ENCODE measurements around the gene ATP2B1.

ATP2B1 gene

DNA sequence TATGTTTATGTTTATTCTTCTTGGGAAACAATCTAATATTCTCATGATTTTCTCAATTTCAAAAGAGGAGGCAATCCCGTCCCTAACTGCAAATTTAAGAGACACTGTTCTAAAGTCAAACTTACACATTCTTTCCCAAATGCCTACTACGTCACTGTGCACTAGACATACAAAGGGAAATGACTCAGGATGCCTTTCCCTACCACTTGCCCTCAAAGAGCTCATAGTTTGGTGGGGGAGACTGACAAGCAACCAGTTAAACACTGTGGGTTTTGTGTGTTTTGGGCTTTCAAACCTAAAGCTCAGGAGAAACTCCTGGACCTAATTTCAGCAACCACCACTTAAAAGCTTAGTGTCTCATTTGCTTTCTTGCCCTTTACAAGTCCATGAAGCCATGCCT lies 58.4 kb downstream of the ATP2B1 start:
- no peak for DNase-seq

GRCh38 chr12:89649820-89650219 lies 58.8 kb downstream of the ATP2B1 start:
- DNase-seq: no peak

DNA sequence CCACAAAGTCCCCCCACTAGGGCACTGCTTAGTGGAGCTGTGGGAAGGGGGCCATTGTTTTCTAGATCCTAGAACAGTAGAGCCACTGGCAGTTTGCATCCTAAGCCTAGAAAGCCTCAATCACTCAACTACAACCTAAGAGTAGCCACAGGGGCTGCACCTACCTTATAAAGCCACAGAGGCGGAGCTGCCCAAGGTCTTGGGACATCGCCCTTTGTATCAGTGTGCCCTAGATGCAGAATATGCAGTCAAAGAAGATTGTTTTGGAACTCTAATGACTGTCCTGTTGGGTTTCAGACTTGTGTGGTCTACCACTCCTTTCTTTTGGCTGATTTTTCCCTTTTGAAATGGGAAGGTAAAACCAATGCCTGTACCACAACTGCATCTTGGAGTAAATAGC lies 59.5 kb downstream of the ATP2B1 start:
- DNase-seq: no peak

DNA sequence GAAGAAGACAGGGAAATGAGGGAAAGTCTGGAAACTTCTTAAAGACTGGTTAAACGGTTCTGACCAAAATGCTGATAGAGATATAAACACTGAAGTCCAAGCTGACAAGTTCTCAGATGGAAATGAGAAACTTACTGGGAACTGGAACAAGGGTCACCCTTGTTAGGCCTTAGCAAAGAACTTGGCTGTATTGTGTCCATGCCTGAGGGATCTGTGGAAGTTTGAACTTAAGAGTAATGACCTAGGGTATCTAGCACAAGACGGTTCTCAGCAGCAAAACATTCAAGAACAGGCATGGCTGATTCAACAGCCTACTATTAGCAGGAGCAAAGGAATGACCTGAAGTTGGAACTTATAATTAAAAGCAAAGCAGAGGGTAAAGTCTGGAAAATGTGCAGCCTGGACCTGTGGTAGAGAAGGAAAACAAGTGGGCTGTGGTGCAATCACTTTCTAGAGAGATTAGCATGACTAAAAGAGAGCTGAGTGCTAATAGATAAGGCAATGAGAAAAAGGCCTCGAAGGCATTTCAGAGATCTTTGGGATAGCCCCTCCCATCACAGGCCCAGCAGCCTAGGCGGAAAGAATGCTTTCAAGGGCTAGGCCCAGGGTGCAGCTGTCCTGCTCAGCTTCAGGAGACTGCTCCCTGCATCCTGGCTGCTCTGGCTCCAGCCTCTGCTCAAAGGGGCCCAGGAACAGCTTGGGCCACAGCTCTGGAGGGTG lies 60.3 kb downstream of the ATP2B1 start:
- DNase-seq: no peak

DNA sequence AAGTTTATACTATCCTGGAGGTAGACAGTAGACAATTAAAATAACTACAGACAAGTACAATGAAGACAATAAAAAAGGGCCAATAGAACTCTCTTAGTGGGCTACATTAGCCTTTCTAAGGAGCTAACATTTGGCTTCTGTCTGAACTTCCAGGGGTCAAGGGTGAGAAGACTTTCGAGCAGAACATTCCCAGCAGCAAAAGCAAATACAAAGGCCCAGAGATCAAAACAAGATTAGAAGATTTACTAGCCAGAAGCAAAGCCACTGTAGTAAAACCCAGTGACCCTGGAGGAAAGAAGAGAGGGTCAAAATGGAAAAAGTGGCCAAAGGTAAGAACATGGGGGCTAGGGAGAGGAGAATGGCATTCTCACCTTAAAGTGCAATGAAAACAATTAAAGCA lies 63.2 kb downstream of the ATP2B1 start:
- DNase-seq: no peak

- DNase-seq: no peak
Observed at GRCh38 chr12:89642959-89643358, 65.7 kb downstream of the ATP2B1 start.

GRCh38 chr12:89636776-89637160 lies 71.9 kb downstream of the ATP2B1 start:
- DNase-seq: no peak

DNA sequence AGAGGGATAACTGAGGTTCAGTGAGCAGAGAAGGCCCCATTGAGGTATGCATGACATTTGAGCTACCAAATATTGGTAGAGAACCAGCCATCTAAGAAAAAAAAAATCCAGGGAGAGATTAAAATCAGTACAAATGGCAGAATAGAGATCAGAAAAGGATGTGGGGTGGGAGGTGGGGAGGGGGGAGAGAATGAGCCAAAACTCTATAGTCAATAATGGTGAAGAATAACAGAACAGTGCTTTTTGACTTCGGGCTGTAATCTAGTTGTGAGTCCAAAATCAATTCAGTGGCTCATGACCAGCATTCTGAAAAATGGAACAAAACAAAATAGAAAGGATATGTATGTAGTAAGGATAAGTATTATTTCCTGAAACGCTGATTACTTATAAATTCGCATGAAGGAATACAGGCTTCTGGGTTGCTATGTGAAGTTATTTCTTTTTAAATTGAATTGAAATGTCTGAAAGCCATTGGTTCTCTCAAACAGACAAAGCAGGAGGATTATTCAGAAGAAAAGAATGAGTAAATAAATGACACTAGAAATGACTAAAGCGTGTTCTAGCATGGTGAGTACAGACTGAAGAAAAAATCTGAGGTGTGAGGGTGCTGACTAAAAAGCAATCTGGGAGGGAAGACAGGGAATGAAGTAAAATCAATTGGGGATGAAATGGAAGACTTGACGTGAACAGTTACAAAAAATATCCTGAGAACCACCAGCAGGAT lies 72.4 kb downstream of the ATP2B1 start:
- DNase-seq: no peak

DNA sequence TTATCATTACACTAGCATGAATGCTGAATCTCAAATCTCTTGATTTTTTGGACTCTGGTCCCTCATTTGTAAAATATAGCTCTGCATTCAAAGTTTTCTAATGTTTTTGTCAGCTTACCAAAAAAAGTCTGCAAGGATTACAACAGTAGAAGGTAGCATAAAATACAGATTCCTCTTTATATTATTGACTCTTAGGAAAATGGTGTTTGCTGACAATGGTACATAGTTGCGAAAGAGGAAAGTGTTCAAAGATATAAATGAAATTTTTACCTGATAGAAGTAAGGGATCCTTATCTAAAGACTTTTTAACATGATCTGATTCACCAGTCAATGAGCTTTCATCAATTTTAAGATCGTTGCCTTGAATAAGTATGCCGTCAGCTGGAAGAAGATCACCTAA lies 74.1 kb downstream of the ATP2B1 start:
- no peak for DNase-seq

GRCh38 chr12:89632778-89633177 lies 75.9 kb downstream of the ATP2B1 start:
- DNase-seq: no peak

DNA sequence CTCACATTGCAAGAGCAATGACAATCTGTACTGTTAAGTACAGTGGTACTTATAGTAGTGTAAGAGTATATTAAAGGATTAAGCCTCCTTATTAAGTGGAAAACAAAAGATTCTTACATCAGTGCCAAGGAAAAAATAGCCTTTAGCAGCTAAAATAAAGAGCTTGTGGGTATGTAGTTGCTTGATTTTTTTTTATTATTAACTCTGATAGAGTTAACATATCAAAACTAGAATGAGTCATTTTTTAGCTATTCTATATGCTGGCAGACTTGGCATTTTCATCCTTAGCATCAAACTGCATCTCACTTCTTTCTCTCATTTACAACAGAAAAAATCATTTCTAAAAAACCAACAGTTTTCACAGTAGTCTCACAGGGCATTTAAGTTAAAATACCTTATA lies 86.5 kb downstream of the ATP2B1 start:
- DNase-seq: no peak

GRCh38 chr12:89621521-89621920 lies 87.1 kb downstream of the ATP2B1 start:
- DNase-seq: no peak

DNA sequence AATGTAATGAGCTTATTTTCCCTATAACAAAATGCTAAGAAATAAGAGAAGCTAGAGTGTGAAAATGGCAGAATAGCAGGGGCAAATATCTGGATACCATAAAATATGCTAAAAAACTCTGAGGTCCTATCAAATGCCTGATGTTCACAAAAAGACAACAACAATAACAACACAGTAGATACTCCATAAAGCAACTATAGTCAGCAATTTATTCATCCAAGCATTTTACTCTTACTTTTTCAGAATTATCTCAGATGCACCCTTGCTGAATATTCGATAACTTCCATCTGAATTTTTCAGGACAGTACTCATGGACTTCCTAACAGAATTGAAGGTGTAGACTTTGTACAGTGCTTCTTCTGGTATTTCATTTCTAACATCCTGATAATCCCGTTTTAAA lies 88.9 kb downstream of the ATP2B1 start:
- DNase-seq: no peak

- no peak for DNase-seq
Observed at GRCh38 chr12:89618113-89618862, 90.3 kb downstream of the ATP2B1 start.

- no peak for DNase-seq
Observed at GRCh38 chr12:89610366-89610765, 98.3 kb downstream of the ATP2B1 start.

- DNase-seq: no peak
Observed at GRCh38 chr12:89603678-89604077, 105.0 kb downstream of the ATP2B1 start.

- no peak for DNase-seq
Observed at GRCh38 chr12:89597770-89598169, 110.9 kb downstream of the ATP2B1 start.

DNA sequence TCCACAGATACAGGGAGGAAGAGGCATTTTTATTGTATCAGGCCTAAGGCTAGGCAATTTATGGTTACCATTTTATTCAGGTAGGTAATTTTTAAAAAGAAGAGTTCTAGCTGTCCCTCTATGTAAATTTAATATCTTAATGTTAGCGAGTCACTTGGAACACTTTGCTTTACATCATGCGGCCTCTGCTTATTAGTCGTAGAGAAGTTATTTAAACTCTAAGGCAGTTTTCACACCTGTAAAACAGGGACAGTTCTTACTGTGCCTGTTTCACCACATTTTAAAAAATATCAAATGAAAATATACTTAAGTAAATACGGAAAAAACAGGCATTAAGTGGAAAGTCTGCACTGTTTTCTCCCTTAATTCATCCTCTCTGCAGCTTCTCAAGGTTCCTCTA lies 111.4 kb downstream of the ATP2B1 start:
- DNase-seq: no peak

GRCh38 chr12:89593873-89594272 lies 114.8 kb downstream of the ATP2B1 start:
- no peak for DNase-seq

- no peak for DNase-seq
Observed at GRCh38 chr12:89593233-89593632, 115.4 kb downstream of the ATP2B1 start.

DNA sequence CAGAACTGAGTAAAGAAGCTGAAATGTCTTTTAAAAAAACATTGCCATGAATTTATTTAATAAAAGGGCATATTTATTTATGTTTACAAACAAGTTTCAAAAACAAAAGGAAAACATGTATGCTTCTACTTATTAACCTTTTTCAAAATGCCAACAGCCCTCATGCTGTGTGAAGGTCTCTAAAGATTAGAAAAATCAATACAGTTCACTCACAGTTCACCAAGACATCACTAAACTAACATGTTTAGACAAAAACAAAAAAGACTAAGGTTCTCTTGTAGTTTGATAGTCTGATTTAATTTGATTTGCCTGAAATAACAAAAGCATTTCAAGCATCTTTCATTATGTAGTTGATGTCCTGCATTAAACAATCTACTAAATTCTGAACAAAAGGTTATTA lies 118.9 kb downstream of the ATP2B1 start:
- DNase-seq: no peak

DNA sequence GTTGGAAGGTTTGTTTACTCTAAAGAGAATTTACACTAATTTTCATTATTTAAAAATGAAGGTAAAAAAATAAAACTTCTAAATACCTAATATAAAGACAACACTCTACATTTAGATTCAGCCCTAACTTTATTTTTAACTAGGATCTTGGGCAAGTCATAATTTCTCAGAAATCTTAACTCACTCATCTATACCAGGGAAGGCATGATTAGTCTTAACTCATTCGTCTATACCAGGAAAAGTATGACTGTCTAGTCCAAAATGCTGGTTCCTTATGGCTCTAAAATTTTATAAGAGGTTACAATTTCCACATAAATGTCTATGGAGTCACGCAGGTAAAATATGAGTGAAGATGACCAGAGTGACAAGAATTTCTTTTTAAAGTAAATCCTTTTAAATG lies 130.1 kb downstream of the ATP2B1 start:
- DNase-seq: no peak

DNA sequence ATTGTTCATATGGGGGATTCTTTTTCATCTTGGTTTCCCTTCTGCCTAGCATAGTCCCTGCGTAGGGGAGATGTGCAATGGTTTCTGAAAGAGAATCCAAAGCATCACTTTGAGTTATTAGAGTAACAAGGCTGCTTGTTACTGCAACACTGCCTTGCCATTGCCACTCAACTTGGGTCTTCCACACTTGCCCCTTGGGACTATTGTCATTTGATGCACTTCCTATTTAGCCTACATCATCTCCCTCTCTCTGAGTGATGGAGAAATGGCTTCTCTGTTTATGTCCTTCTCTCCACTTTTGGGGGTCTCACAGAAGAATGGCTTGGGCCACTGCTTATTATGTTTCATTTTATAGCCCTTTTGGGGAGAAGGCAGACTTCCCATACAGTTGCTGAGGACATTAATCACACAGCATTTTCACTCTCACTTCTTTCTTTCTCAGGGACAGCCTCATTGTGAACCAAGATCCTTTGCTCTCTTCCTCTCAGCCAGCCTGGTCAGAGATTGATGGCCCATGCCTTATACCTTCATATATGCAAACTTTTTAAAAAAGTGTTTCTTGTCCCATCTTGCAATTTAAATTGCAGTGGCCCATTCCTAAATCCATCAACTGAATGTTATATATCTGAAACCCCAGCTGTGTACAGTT lies 131.9 kb downstream of the ATP2B1 start:
- no peak for DNase-seq

DNA sequence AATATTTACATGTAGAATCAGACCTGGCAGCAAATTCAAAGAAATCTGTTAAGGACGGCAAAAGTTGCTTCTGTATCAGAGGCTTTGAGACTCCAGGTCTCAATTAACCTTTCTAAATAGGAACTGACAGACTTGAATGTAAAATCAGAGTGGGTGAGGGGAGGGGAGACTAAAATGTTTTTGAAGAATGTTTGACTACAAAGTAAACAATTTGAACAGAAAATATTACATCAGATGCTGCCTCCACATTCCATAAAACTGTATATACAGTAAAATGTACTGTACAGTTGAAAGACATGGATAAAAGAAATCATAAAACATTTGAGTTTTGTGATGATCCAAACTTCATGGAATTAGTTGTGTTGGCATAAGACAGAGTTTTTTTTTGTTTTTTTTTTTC lies 133.3 kb downstream of the ATP2B1 start:
- no peak for DNase-seq
